Endodermal cell (in vitro differentiated cells): Measurements from ENCODE around the gene FBXO22. TPM values are rescaled to one million over a fixed set of nuclear protein-coding genes. Genes with fewer than 3 reads are reported as not detected.

Source experiments
- DNase-seq: peaks from one replicate; pipeline ENCODE4 v3.0.0-alpha.2; 2017
- H3K27ac ChIP-seq: 2 replicates; pipeline ENCODE4 v1.5.1; 2013; ENCODE audit warnings: mild to moderate bottlenecking, low read depth, low read length, moderate library complexity
- H3K27me3 ChIP-seq: 2 replicates; pipeline ENCODE4 v1.6.1; 2013; ENCODE audit warnings: mild to moderate bottlenecking, low read length, moderate library complexity; ENCODE audit not compliant: insufficient read depth, control insufficient read depth, poor library complexity, severe bottlenecking
- H3K36me3 ChIP-seq: 2 replicates; pipeline ENCODE4 v1.7.0; 2013; ENCODE audit warnings: mild to moderate bottlenecking, low read length, moderate library complexity; ENCODE audit not compliant: control insufficient read depth, insufficient read depth
- H3K4me1 ChIP-seq: one replicate; pipeline ENCODE4 v1.7.0; 2013; ENCODE audit warnings: low read length; ENCODE audit not compliant: control insufficient read depth, insufficient read depth
- H3K4me3 ChIP-seq: 2 replicates; pipeline ENCODE4 v1.5.1; 2013; ENCODE audit warnings: mild to moderate bottlenecking, low read length, moderate library complexity
- H3K9ac ChIP-seq: 2 replicates; pipeline ENCODE4 v1.6.1; 2013; ENCODE audit warnings: mild to moderate bottlenecking, low read length, moderate library complexity; ENCODE audit not compliant: poor library complexity, severe bottlenecking; ENCODE audit errors: extremely low read depth
- H3K9me3 ChIP-seq: 2 replicates; pipeline ENCODE4 v1.6.1; 2013; ENCODE audit warnings: mild to moderate bottlenecking, low read length, moderate library complexity; ENCODE audit not compliant: control insufficient read depth
- H3K27ac Mint-ChIP-seq: 2 replicates; pipeline ENCODE4 v1.8.0; 2020; ENCODE audit warnings: mixed read lengths
- H3K27me3 Mint-ChIP-seq: 2 replicates; pipeline ENCODE4 v1.8.0; 2021; ENCODE audit warnings: mild to moderate bottlenecking, mixed read lengths; ENCODE audit not compliant: insufficient read depth
- H3K36me3 Mint-ChIP-seq: 2 replicates; pipeline ENCODE4 v1.8.0; 2020; ENCODE audit warnings: low read depth, mixed read lengths
- H3K4me1 Mint-ChIP-seq: 2 replicates; pipeline ENCODE4 v1.8.0; 2020; ENCODE audit warnings: mixed read lengths
- H3K4me3 Mint-ChIP-seq: 2 replicates; pipeline ENCODE4 v1.8.0; 2020; ENCODE audit warnings: mild to moderate bottlenecking, moderate library complexity, mixed read lengths
- H3K9me3 Mint-ChIP-seq: 2 replicates; pipeline ENCODE4 v1.8.0; 2020; ENCODE audit warnings: mild to moderate bottlenecking, mixed read lengths
- WGBS, 2 experiments: methylation state at CpG; one replicate each; pipeline versions ENCODE4 v1.1.5 to v1.1.7; 2013; ENCODE audit warnings: missing lambda C conversion rate in 2 of 2, mixed read lengths in 1 of 2; ENCODE audit not compliant: insufficient coverage in 1 of 2, insufficient read length in 1 of 2; 5-methylcytosine and 5-hydroxymethylcytosine counted together
- total RNA-seq, 2 donors: library from RNA; stranded (reverse); fragmentation: NEBNext Ultra II Directional in 1 of 2; extraction: Animal tissue kit (Norgen Biotek cat#: 25700) in 1 of 2; gene quantifications; 2 replicates in 1 of 2; 3 replicates in 1 of 2; pipeline ENCODE4 v1.2.1, GENCODE V29; 2021
- TF ChIP-seq, protein P1 (sequence below): fragments of 200-600 bp; sonication (generic); conservative IDR thresholded peaks from 2 replicates; pipeline ENCODE4 v1.5.0; 2021; ENCODE audit warnings: antibody characterized with exemption, mild to moderate bottlenecking

The FBXO22 gene
- total RNA-seq, 2 donors from 2014 or later: 47.6 to 48.1 TPM

GRCh38 chr15:75916978-75917377, 13.3 kb downstream of the FBXO22 start:
- Histone ChIP-seq H3K27me3 (no peaks in the 10 kb centered on the region), H3K4me3 (no peak overlapping the region), H3K4me1 (no peaks in the 10 kb centered on the region), H3K27ac (no peak overlapping the region), H3K9ac (no peak overlapping the region), H3K36me3 (peaks cover 69% of the 10 kb centered on the region), H3K9me3 (no peaks in the 10 kb centered on the region)
- Mint-ChIP-seq H3K27me3 (no peaks in the 10 kb centered on the region), H3K27ac (no peak overlapping the region), H3K4me1 (peaks cover 5% of the 10 kb centered on the region), H3K4me3 (no peak overlapping the region), H3K9me3 (no peaks in the 10 kb centered on the region), H3K36me3 (peaks cover 50% of the 10 kb centered on the region)
- TF ChIP-seq, protein P1, sequence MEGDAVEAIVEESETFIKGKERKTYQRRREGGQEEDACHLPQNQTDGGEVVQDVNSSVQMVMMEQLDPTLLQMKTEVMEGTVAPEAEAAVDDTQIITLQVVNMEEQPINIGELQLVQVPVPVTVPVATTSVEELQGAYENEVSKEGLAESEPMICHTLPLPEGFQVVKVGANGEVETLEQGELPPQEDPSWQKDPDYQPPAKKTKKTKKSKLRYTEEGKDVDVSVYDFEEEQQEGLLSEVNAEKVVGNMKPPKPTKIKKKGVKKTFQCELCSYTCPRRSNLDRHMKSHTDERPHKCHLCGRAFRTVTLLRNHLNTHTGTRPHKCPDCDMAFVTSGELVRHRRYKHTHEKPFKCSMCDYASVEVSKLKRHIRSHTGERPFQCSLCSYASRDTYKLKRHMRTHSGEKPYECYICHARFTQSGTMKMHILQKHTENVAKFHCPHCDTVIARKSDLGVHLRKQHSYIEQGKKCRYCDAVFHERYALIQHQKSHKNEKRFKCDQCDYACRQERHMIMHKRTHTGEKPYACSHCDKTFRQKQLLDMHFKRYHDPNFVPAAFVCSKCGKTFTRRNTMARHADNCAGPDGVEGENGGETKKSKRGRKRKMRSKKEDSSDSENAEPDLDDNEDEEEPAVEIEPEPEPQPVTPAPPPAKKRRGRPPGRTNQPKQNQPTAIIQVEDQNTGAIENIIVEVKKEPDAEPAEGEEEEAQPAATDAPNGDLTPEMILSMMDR: no peak
- DNase-seq: no peak
- 73 to 100% methylated on average over 1 of the region's 1 CpG for WGBS, 2 experiments

GRCh38 chr15:75918135-75918534, 14.5 kb downstream of the FBXO22 start:
- no peaks in the 10 kb centered on the region for H3K27me3 ChIP-seq
- no peaks in the 10 kb centered on the region for H3K4me1 ChIP-seq
- TF ChIP-seq, protein P1: no peak
- Mint-ChIP-seq H3K4me3 (no peak overlapping the region), H3K27me3 (no peaks in the 10 kb centered on the region), H3K4me1 (peaks cover 5% of the 10 kb centered on the region), H3K9me3 (no peaks in the 10 kb centered on the region), H3K27ac (no peak overlapping the region), H3K36me3 (peaks cover 50% of the 10 kb centered on the region)
- no peak overlapping the region for H3K4me3 ChIP-seq
- no peak for DNase-seq
- H3K36me3 ChIP-seq: peaks cover 77% of the 10 kb centered on the region
- H3K9me3 ChIP-seq: no peaks in the 10 kb centered on the region
- H3K9ac ChIP-seq: no peak overlapping the region
- 85 to 95% methylated on average over 1 of the region's 1 CpG for WGBS, 2 experiments
- H3K27ac ChIP-seq: no peak overlapping the region

DNA sequence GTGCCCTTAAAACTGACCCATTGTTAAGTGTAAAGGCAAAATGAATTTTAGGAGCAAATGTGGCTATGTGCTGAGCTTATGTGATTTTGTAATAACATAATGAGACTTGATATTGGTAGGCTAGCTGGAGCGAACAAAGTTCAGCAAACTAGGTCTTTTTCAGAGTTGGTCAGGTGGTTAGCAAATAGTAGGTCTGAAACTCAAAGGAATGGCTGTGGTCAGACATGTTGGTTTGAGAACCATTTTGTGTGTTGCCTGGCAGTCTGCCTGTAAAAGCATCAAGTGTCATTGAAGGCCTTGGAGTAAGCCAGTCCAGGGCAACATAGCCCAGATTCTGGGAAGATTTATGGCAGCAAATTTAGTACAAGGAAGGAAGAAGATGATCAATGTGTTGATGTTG, 16.4 kb downstream of the FBXO22 start:
- TF ChIP-seq, protein P1: no peak
- Mint-ChIP-seq H3K27me3 (no peaks in the 10 kb centered on the region), H3K27ac (no peak overlapping the region), H3K36me3 (peaks cover 37% of the 10 kb centered on the region), H3K4me3 (no peak overlapping the region), H3K9me3 (no peaks in the 10 kb centered on the region), H3K4me1 (peaks cover 20% of the 10 kb centered on the region)
- no peak for DNase-seq
- WGBS, 2 experiments: 96 to 100% methylated on average over 1 of the region's 1 CpG
- H3K4me1 ChIP-seq: peaks cover 6% of the 10 kb centered on the region
- no peaks in the 10 kb centered on the region for H3K9me3 ChIP-seq
- H3K27me3 ChIP-seq: no peaks in the 10 kb centered on the region
- peaks cover 75% of the 10 kb centered on the region for H3K36me3 ChIP-seq
- no peak overlapping the region for H3K27ac ChIP-seq
- no peak overlapping the region for H3K9ac ChIP-seq
- H3K4me3 ChIP-seq: no peak overlapping the region
